Natural killer cell treated with Interleukin-12 subunit alpha and Interleukin-12 subunit beta and Interleukin-15 and Interleukin-18, amount 100 ng/mL, for 72 hours (primary cell): ENCODE results near the gene TBC1D2B. TPM values are rescaled to one million over a fixed set of nuclear protein-coding genes. Genes with fewer than 3 reads are reported as not detected.

Experiments used
- ATAC-seq, 2 donors: fragments of 150-1000 bp; cut with Tn5 transposase in 1 of 2; sonication (Bioruptor Pico), chemical (Tn5 transposase) in 1 of 2; 2 replicates each; pipeline ENCODE4 v1.10.0; 2021
- DNase-seq: peaks from one replicate; pipeline ENCODE4 v3.0.0; 2022; ENCODE audit warnings: low spot score
- H3K27ac Mint-ChIP-seq, 2 donors: 1 replicate in 1 of 2; 2 replicates in 1 of 2; pipeline ENCODE4 v1.8.0; 2022; ENCODE audit warnings: mixed read lengths in 2 of 2, mild to moderate bottlenecking in 1 of 2, moderate library complexity in 1 of 2
- H3K27me3 Mint-ChIP-seq, 2 donors: 1 replicate in 1 of 2; 2 replicates in 1 of 2; pipeline ENCODE4 v1.8.0; 2022; ENCODE audit warnings: mixed read lengths in 2 of 2
- H3K36me3 Mint-ChIP-seq: one replicate; pipeline ENCODE4 v1.8.0; 2022; ENCODE audit warnings: mixed read lengths
- H3K4me1 Mint-ChIP-seq, 2 donors: 1 replicate in 1 of 2; 2 replicates in 1 of 2; pipeline ENCODE4 v1.8.0; 2022; ENCODE audit warnings: low read depth in 2 of 2, mixed read lengths in 2 of 2, mild to moderate bottlenecking in 1 of 2
- H3K4me3 Mint-ChIP-seq: one replicate; pipeline ENCODE4 v1.8.0; 2022; ENCODE audit warnings: mixed read lengths
- H3K9me3 Mint-ChIP-seq: 2 replicates; pipeline ENCODE4 v1.8.0; 2022; ENCODE audit warnings: mixed read lengths
- total RNA-seq, 2 donors: library from RNA; stranded (reverse); gene quantifications; one replicate each; pipeline ENCODE4 v1.2.3, GENCODE V29; 2022

The TBC1D2B gene
- total RNA-seq, 2 donors from 2014 or later = 54.1 to 97.0 TPM

GRCh38 chr15:78087951-78088772 is 10.7 kb upstream of the TBC1D2B start:
- Mint-ChIP-seq H3K4me3 (no peak overlapping the region), H3K36me3 (no peaks in the 10 kb centered on the region), H3K9me3 (no peaks in the 10 kb centered on the region), H3K27me3 (peaks cover 0 to 3% of the 10 kb centered on the region in 2 donors), H3K27ac (no peak overlapping the region), H3K4me1 (peaks cover 3 to 6% of the 10 kb centered on the region in 2 donors)
- ATAC-seq (no peak), DNase-seq (no peak)

- Mint-ChIP-seq H3K27ac (peak overlapping the region in 1 of 2 donors; percentile 31), H3K9me3 (no peaks in the 10 kb centered on the region), H3K4me1 (peaks cover 0 to 13% of the 10 kb centered on the region in 2 donors), H3K36me3 (no peaks in the 10 kb centered on the region), H3K4me3 (no peak overlapping the region), H3K27me3 (no peaks in the 10 kb centered on the region)
- no peak for ATAC-seq
- DNase-seq = no peak
These were observed 8.4 kb upstream of the TBC1D2B start for GRCh38 chr15:78085928-78086327.

GRCh38 chr15:78084449-78084750 is 6.9 kb upstream of the TBC1D2B start:
- Mint-ChIP-seq H3K27ac (peak overlapping the region in 1 of 2 donors; percentile 22), H3K4me3 (no peak overlapping the region), H3K27me3 (no peaks in the 10 kb centered on the region), H3K36me3 (no peaks in the 10 kb centered on the region), H3K9me3 (no peaks in the 10 kb centered on the region), H3K4me1 (peaks cover 0 to 13% of the 10 kb centered on the region in 2 donors)
- ATAC-seq (no peak), DNase-seq (no peak)

- Mint-ChIP-seq H3K27me3 (no peaks in the 10 kb centered on the region), H3K27ac (peak overlapping the region in 1 of 2 donors; percentile 22), H3K4me3 (no peak overlapping the region), H3K36me3 (no peaks in the 10 kb centered on the region), H3K9me3 (no peaks in the 10 kb centered on the region), H3K4me1 (peaks cover 0 to 13% of the 10 kb centered on the region in 2 donors)
- DNase-seq (no peak), ATAC-seq (no peak)
These were observed 6.4 kb upstream of the TBC1D2B start for GRCh38 chr15:78083687-78084448.

- Mint-ChIP-seq H3K9me3 (no peaks in the 10 kb centered on the region), H3K27ac (no peak overlapping the region), H3K27me3 (no peaks in the 10 kb centered on the region), H3K4me3 (no peak overlapping the region), H3K36me3 (no peaks in the 10 kb centered on the region), H3K4me1 (peaks cover 1 to 13% of the 10 kb centered on the region in 2 donors)
- no peak for DNase-seq
- ATAC-seq = no peak
These were observed 5.7 kb upstream of the TBC1D2B start for GRCh38 chr15:78083186-78083585.

- H3K4me3 Mint-ChIP-seq = no peak overlapping the region
- DNase-seq (no peak), ATAC-seq (no peak)
- no peaks in the 10 kb centered on the region for H3K9me3 Mint-ChIP-seq
- no peaks in the 10 kb centered on the region for H3K27me3 Mint-ChIP-seq
- peaks cover 6 to 17% of the 10 kb centered on the region in 2 donors for H3K4me1 Mint-ChIP-seq
- no peaks in the 10 kb centered on the region for H3K36me3 Mint-ChIP-seq
- peak overlapping the region in 1 of 2 donors; percentile 85 for H3K27ac Mint-ChIP-seq
These were observed 5.2 kb upstream of the TBC1D2B start for GRCh38 chr15:78082743-78083110.

- no peaks in the 10 kb centered on the region for H3K9me3 Mint-ChIP-seq
- H3K4me3 Mint-ChIP-seq = no peak overlapping the region
- DNase-seq (peak; percentile 66), ATAC-seq (peak; percentile 52 to 75)
- peak overlapping the region; percentile 19 to 85 for H3K27ac Mint-ChIP-seq
- H3K36me3 Mint-ChIP-seq = no peaks in the 10 kb centered on the region
- H3K4me1 Mint-ChIP-seq = peaks cover 6 to 17% of the 10 kb centered on the region in 2 donors
- H3K27me3 Mint-ChIP-seq = no peaks in the 10 kb centered on the region
These were observed 4.7 kb upstream of the TBC1D2B start for GRCh38 chr15:78082106-78082742.

- H3K27me3 Mint-ChIP-seq = no peaks in the 10 kb centered on the region
- ATAC-seq = no peak
- no peak overlapping the region for H3K27ac Mint-ChIP-seq
- no peaks in the 10 kb centered on the region for H3K9me3 Mint-ChIP-seq
- no peak for DNase-seq
- peaks cover 23 to 29% of the 10 kb centered on the region in 2 donors for H3K4me1 Mint-ChIP-seq
- H3K36me3 Mint-ChIP-seq = peaks cover 5% of the 10 kb centered on the region
- H3K4me3 Mint-ChIP-seq = no peak overlapping the region
These were observed 2.6 kb upstream of the TBC1D2B start for GRCh38 chr15:78080088-78080460.

GRCh38 chr15:78079298-78080087 is 2.0 kb upstream of the TBC1D2B start:
- Mint-ChIP-seq H3K4me3 (no peak overlapping the region), H3K27ac (peak overlapping the region in 1 of 2 donors; percentile 45), H3K27me3 (no peaks in the 10 kb centered on the region), H3K36me3 (peaks cover 9% of the 10 kb centered on the region), H3K9me3 (no peaks in the 10 kb centered on the region), H3K4me1 (peaks cover 27 to 31% of the 10 kb centered on the region in 2 donors)
- DNase-seq (no peak), ATAC-seq (no peak)

GRCh38 chr15:78077871-78078210 is 330 bp upstream of the TBC1D2B start:
- H3K36me3 Mint-ChIP-seq = peaks cover 12% of the 10 kb centered on the region
- no peak for DNase-seq

GRCh38 chr15:78076231-78077052 is 1.1 kb downstream of the TBC1D2B start:
- H3K36me3 Mint-ChIP-seq = peaks cover 12% of the 10 kb centered on the region
- peak overlapping the region; percentile 84 to 91 for H3K27ac Mint-ChIP-seq
- H3K4me1 Mint-ChIP-seq = peaks cover 34 to 48% of the 10 kb centered on the region in 2 donors
- no peak for DNase-seq
- H3K4me3 Mint-ChIP-seq = peak overlapping the region; percentile 99
- no peaks in the 10 kb centered on the region for H3K27me3 Mint-ChIP-seq
- no peak for ATAC-seq
- no peaks in the 10 kb centered on the region for H3K9me3 Mint-ChIP-seq

More at GRCh38 chr15:78077871-78078210, 330 bp upstream of the TBC1D2B start:
- Mint-ChIP-seq H3K4me1 (peaks cover 35% of the 10 kb centered on the region in 2 donors), H3K4me3 (peak overlapping the region; percentile 91), H3K27ac (peak overlapping the region; percentile 77 to 94), H3K9me3 (no peaks in the 10 kb centered on the region), H3K27me3 (no peaks in the 10 kb centered on the region)
- ATAC-seq = no peak

- Mint-ChIP-seq H3K27me3 (no peaks in the 10 kb centered on the region), H3K27ac (peak overlapping the region; percentile 65 to 84), H3K4me3 (peak overlapping the region; percentile 99), H3K9me3 (no peaks in the 10 kb centered on the region), H3K4me1 (peaks cover 34 to 51% of the 10 kb centered on the region in 2 donors), H3K36me3 (peaks cover 12% of the 10 kb centered on the region)
- ATAC-seq (no peak), DNase-seq (no peak)
These were observed 1.9 kb downstream of the TBC1D2B start for GRCh38 chr15:78075490-78076230.
